A172 (cell line): Measurements from ENCODE around the gene BARD1. TPM values are rescaled to one million over a fixed set of nuclear protein-coding genes. Genes with fewer than 3 reads are reported as not detected.
"Not testable (repeated sequence)": the region's sequence is repeated elsewhere in the genome, so short reads cannot be mapped to it uniquely, and the experiment has no call there.

Experiments
- DNase-seq: peaks from one replicate; pipeline ENCODE4 v3.0.0-alpha.2; 2015; ENCODE audit warnings: low spot score
- total RNA-seq: library from RNA; depleted of rRNA; stranded (reverse); fragments of >200 nt; shearing (Covaris generic); gene quantifications from 2 replicates; pipeline ENCODE4 v1.2.3, GENCODE V29; 2014

Gene BARD1
- total RNA-seq, 1 experiment from 2014 or later, result 31.6 TPM

GRCh38 chr2:214765180-214765579 lies 44.3 kb downstream of the BARD1 start:
- no peak for DNase-seq

GRCh38 chr2:214753455-214753854 lies 56.0 kb downstream of the BARD1 start:
- DNase-seq, result no peak

- no peak for DNase-seq
These were observed 59.0 kb downstream of the BARD1 start for GRCh38 chr2:214750529-214750928.

GRCh38 chr2:214747992-214748391 lies 61.5 kb downstream of the BARD1 start:
- DNase-seq, result no peak

GRCh38 chr2:214742119-214742518 lies 67.4 kb downstream of the BARD1 start:
- no peak for DNase-seq

GRCh38 chr2:214740867-214741395 lies 68.6 kb downstream of the BARD1 start:
- no peak for DNase-seq

- no peak for DNase-seq
These were observed 72.3 kb downstream of the BARD1 start for GRCh38 chr2:214737188-214737587.

- no peak for DNase-seq
These were observed 78.6 kb downstream of the BARD1 start for GRCh38 chr2:214730800-214731407.

- no peak for DNase-seq
These were observed 79.2 kb downstream of the BARD1 start for GRCh38 chr2:214730248-214730647.

- DNase-seq, result no peak
These were observed 84.7 kb downstream of the BARD1 start for GRCh38 chr2:214724741-214725140.

- not testable (repeated sequence) for DNase-seq
These were observed 91.6 kb downstream of the BARD1 start for GRCh38 chr2:214717837-214718236.

GRCh38 chr2:214716811-214717560 lies 92.5 kb downstream of the BARD1 start:
- no peak for DNase-seq

GRCh38 chr2:214715025-214715424 lies 94.5 kb downstream of the BARD1 start:
- DNase-seq, result no peak

- DNase-seq, result no peak
These were observed 96.2 kb downstream of the BARD1 start for GRCh38 chr2:214713080-214713830.

GRCh38 chr2:214710729-214711128 lies 98.8 kb downstream of the BARD1 start:
- no peak for DNase-seq

GRCh38 chr2:214706986-214707385 lies 102.5 kb downstream of the BARD1 start:
- no peak for DNase-seq

GRCh38 chr2:214699236-214699635 lies 110.2 kb downstream of the BARD1 start:
- DNase-seq, result no peak

- DNase-seq, result no peak
These were observed 112.8 kb downstream of the BARD1 start for GRCh38 chr2:214696681-214697080.

- no peak for DNase-seq
These were observed 113.7 kb downstream of the BARD1 start for GRCh38 chr2:214695789-214696188.

- DNase-seq, result not testable (repeated sequence)
These were observed 125.9 kb downstream of the BARD1 start for GRCh38 chr2:214683557-214683956.

- no peak for DNase-seq
These were observed 129.7 kb downstream of the BARD1 start for GRCh38 chr2:214679736-214680135.

GRCh38 chr2:214676421-214677089 lies 132.9 kb downstream of the BARD1 start:
- DNase-seq, result no peak
